IPS-20b (cell line): Measurements from ENCODE around the gene ZBTB39.
"Not testable (repeated sequence)": the region's sequence is repeated elsewhere in the genome, so short reads cannot be mapped to it uniquely, and the experiment has no call there.

Source experiments
- H3K27ac ChIP-seq: one replicate; pipeline ENCODE4 v1.5.1; 2013; ENCODE audit warnings: low read length
- H3K27me3 ChIP-seq: 2 replicates; pipeline ENCODE4 v1.6.1; 2013; ENCODE audit warnings: mild to moderate bottlenecking, low read length, inconsistent platforms; ENCODE audit not compliant: insufficient read depth
- H3K36me3 ChIP-seq: 2 replicates; pipeline ENCODE4 v1.6.1; 2013; ENCODE audit warnings: low read depth, mild to moderate bottlenecking, inconsistent platforms, low read length, moderate library complexity; ENCODE audit not compliant: insufficient read depth
- H3K4me1 ChIP-seq: 2 replicates; pipeline ENCODE4 v1.6.1; 2013; ENCODE audit warnings: mild to moderate bottlenecking, control low read depth, inconsistent platforms, low read length, moderate library complexity; ENCODE audit not compliant: insufficient read depth
- H3K4me3 ChIP-seq: 2 replicates; pipeline ENCODE4 v1.5.1; 2013; ENCODE audit warnings: mild to moderate bottlenecking, low read length, inconsistent platforms
- H3K9ac ChIP-seq: 2 replicates; pipeline ENCODE4 v1.6.1; 2013; ENCODE audit warnings: low read depth, mild to moderate bottlenecking, inconsistent platforms, low read length, moderate library complexity
- H3K9me3 ChIP-seq: 2 replicates; pipeline ENCODE4 v1.6.1; 2013; ENCODE audit warnings: mild to moderate bottlenecking, low read depth, low read length, inconsistent platforms; ENCODE audit not compliant: insufficient read depth

The ZBTB39 gene

DNA sequence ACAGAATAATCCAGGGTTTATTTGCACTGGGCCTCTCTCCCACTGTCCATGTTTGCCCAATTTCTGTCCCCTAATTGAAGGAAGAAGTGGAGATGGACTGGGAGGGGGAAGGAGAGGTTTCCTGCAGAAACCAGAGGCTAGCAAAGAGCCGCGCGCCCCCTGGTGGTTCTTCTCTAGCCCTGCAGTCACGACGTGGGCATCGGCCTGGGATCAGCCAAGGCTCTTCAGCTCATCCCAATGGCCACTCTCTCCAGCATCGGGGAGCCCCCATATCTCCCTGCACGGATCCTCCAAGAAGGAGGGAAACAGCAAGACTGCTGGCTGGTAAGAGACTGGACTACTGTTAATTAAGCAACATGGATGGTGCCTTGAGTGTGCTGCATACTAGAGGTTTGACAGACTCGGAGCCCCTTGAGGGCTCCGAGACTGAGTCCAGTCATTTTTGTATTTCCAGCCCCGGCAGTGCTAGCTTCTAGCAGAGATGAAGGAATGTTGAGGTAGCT lies 18.7 kb downstream of the ZBTB39 start:
- Histone ChIP-seq H3K9ac (no peak overlapping the region), H3K4me3 (no peak overlapping the region; the same call in 1 of the 2 replicates)

DNA sequence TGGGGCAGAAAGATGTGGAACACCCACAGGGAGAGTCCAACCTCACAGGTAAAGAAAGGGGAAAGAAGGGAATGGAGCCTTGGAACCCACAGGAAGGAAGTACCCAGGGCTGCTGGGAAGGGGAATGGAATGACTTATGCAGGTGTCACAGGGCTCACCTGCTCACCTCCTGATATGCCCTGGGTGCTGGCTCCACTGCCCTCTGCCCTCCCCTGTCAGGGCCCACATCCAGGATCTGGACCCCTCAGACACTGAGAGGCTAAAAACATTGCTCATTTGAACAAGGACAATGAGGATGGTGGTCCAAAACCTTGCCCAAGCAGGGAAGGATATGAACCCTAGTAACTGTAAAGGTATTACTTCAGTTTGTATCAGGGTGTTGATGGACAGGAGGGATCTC lies 19.3 kb downstream of the ZBTB39 start:
- peaks cover 6% of the 10 kb centered on the region; the same call in 1 of the 2 replicates for H3K4me1 ChIP-seq

More for the DNA sequence above, 18.7 kb downstream of the ZBTB39 start:
- Histone ChIP-seq H3K9me3 (no peaks in the 10 kb centered on the region), H3K36me3 (no peaks in the 10 kb centered on the region), H3K27ac (no peak overlapping the region), H3K27me3 (no peaks in the 10 kb centered on the region), H3K4me1 (peaks cover 6% of the 10 kb centered on the region; the same call in 1 of the 2 replicates)

DNA sequence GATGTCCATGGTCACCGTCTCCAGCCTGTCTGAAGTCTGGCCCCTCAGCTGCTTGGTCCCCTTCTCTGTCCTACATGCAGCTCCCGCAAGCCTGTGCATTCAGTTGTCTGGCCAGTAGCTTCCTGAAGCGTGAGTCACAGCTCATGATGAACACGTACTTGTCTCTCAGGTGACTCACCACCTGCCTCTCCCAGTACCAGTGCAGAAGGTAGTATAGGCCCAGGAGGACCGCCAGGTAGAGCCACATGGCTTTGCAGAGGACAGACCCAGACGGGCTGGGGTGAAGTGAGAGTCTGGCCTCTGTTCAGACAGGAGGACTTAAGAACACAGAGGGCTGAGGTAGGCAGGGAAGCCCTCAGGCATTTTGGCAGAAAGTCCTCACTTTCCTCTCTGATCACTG lies 20.6 kb downstream of the ZBTB39 start:
- not testable (repeated sequence) for H3K9me3 ChIP-seq, H3K4me3 ChIP-seq, H3K36me3 ChIP-seq, H3K9ac ChIP-seq, H3K27ac ChIP-seq, H3K27me3 ChIP-seq, H3K4me1 ChIP-seq

More for the DNA sequence above, 19.3 kb downstream of the ZBTB39 start:
- H3K36me3 ChIP-seq, result no peaks in the 10 kb centered on the region
- H3K9me3 ChIP-seq, result no peaks in the 10 kb centered on the region
- no peak overlapping the region for H3K9ac ChIP-seq
- no peak overlapping the region for H3K4me3 ChIP-seq
- no peaks in the 10 kb centered on the region for H3K27me3 ChIP-seq
- no peak overlapping the region for H3K27ac ChIP-seq

DNA sequence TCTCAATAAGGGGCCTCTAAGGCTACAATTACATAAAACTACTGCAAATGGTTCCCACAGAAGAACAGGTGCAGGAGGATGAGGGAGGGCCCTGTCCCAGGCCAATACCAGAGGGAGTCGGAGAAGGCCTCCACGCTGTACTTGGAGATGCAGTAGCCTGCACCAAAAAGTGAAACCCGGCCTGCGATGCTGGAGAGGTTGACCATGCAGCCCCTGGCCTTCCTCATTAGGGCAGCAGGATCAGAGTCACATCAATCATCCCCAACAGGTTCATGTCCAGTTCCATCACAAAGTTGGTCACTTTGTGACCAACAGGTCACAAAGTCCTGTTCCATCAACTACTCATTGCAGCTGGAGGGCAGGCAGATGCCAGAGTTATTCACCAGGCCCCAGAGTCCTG lies 23.0 kb downstream of the ZBTB39 start:
- Histone ChIP-seq H3K4me3 (no peak overlapping the region), H3K9me3 (no peaks in the 10 kb centered on the region), H3K27ac (no peak overlapping the region), H3K9ac (no peak overlapping the region), H3K27me3 (no peaks in the 10 kb centered on the region), H3K36me3 (no peaks in the 10 kb centered on the region), H3K4me1 (peaks cover 6% of the 10 kb centered on the region; the same call in 1 of the 2 replicates)

DNA sequence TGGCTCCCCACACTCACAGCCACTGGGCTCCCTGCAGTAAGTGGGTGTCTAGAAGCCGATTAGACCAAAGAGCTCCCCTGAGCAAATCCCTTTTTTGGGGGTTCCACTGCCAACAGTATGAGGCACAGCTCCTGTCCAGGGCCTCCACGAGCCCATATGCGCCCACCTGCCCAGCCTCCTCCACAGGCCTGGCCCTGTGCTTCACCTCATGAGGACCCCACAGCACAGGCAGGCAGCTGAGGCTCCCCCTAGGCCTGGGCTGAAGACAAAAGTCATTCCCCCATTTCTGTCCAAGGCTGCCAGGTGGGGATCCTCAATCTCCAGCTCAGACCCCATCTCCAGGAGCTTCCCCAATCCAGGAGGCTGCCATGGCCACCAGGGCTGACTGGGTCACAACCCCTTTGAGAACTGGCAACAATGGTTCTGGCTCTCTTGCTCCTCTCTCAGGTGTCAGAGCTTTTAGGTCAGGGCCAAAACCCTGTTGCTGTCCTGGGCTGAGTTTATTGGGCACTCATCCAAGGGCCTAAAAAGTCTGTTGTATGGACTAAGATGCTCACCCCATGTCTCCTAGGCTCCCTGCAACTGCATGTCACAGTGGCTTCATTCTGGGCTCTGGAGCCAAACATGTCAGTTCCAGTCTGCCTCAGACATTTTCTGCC lies 23.6 kb downstream of the ZBTB39 start:
- not testable (repeated sequence) for H3K9me3 ChIP-seq, H3K27ac ChIP-seq, H3K36me3 ChIP-seq, H3K4me3 ChIP-seq, H3K27me3 ChIP-seq, H3K4me1 ChIP-seq, H3K9ac ChIP-seq

DNA sequence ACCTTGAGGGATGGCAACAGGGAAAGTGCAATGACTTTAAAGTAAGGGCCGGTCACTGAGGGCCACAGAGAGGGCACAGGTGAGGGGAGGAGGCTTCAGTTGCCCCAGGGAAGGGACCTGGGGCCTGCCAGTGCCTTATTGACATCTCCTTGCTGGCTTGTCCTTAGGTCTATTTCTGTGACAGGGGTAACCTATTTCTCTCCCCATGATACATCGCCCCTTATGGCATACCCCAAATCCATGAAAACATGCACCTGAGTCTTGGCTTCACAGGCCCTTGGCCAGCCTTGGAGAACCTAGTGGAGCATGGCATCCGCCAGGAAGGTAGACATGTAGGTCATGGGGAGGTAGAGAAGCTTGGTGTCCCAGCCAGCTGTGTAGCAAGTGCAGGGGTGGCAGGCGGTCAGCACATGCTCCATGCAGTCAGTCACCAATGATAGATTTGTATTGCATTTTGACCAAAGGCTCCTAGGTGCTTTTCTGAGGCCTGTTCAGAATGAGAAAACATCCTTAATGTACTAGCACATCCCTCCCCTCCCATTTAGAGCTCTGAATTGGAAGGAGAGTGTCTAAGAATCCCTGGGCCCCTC lies 25.3 kb downstream of the ZBTB39 start:
- Histone ChIP-seq H3K27me3 (no peaks in the 10 kb centered on the region), H3K9ac (no peak overlapping the region), H3K4me3 (no peak overlapping the region), H3K27ac (no peak overlapping the region), H3K4me1 (no peaks in the 10 kb centered on the region), H3K9me3 (no peaks in the 10 kb centered on the region), H3K36me3 (no peaks in the 10 kb centered on the region)

DNA sequence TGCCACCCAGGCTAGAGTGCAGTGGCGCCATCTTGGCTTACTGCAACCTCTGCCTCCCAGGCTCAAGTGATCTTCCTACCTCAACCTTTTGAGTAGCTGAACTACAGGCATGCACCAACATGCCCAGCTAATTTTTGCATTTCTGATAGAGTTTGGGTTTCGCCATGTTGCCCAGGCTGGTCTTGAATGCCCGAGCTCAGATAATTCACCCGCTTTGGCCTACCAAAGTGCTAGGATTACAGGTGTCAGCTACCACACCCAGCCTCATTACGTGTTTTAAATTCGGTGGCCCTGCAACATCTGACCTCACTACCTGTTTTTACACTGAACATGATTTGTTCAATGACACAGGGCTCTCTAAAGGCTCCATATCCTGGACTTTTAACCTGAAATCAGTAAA lies 26.1 kb downstream of the ZBTB39 start:
- H3K9me3 ChIP-seq, result no peaks in the 10 kb centered on the region
- no peaks in the 10 kb centered on the region for H3K27me3 ChIP-seq
- H3K4me1 ChIP-seq, result no peaks in the 10 kb centered on the region
- no peak overlapping the region for H3K4me3 ChIP-seq
- no peak overlapping the region for H3K27ac ChIP-seq
- H3K36me3 ChIP-seq, result no peaks in the 10 kb centered on the region
- H3K9ac ChIP-seq, result no peak overlapping the region

DNA sequence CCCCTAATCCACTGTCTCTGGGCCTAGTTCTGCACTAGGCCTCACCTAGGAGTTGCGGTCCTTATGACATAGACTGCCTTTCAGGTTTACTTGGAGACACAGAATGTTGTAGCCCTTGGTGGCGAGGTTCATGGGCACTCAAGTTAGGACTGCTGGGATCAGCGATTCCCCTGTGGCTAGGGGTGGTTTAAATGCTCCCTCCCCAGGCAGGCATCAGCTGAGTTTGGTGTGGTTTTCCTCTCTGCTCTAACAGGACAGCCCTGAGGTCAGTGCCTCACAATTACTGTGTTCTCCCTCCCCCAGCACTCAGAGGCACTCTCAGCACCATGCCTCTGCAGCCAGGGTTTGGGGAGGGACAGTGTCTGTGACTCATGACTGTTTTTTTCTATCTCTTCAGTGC lies 26.7 kb downstream of the ZBTB39 start:
- no peaks in the 10 kb centered on the region for H3K27me3 ChIP-seq
- H3K27ac ChIP-seq, result no peak overlapping the region
- no peak overlapping the region for H3K9ac ChIP-seq
- H3K4me1 ChIP-seq, result no peaks in the 10 kb centered on the region
- H3K9me3 ChIP-seq, result no peaks in the 10 kb centered on the region
- no peak overlapping the region for H3K4me3 ChIP-seq
- H3K36me3 ChIP-seq, result no peaks in the 10 kb centered on the region

DNA sequence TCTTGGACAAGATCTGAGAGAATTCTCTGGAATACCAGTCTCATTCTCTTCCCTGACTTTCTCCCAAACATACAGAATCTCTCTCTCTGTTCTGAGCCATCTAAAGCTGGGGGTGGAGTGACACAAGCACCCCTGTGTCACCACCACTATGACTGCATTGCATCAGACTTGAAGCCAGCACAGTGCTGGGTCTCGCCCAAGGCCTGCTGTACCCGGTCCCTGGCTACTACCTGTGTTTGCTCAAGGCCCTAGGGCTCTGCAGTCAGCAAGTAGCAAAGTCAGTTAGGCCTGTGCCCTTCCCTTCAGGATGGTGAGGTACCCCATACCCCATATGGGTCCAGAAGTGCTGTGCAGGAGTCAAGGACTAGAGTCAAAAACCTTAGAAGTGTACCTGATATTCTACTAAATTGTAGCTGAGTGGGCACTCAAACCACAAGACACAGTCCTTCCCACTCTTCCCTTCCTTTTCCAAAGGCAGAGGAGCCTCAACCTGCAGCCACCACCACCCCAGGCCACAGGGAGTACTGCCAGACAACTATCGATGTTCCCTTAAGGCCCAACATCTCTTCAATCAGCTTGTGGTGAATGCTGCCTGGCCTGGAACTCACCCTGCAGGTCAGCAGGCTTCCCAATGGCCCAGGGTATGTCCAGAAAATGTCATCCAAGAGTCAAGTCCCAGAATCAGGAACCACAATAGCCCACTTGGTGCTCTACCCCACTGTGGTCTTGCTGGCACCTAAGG lies 27.8 kb downstream of the ZBTB39 start:
- no peaks in the 10 kb centered on the region for H3K36me3 ChIP-seq
- H3K9ac ChIP-seq, result no peak overlapping the region
- H3K4me3 ChIP-seq, result no peak overlapping the region
- no peak overlapping the region for H3K27ac ChIP-seq
- no peaks in the 10 kb centered on the region for H3K27me3 ChIP-seq
- no peaks in the 10 kb centered on the region for H3K4me1 ChIP-seq
- no peaks in the 10 kb centered on the region for H3K9me3 ChIP-seq

DNA sequence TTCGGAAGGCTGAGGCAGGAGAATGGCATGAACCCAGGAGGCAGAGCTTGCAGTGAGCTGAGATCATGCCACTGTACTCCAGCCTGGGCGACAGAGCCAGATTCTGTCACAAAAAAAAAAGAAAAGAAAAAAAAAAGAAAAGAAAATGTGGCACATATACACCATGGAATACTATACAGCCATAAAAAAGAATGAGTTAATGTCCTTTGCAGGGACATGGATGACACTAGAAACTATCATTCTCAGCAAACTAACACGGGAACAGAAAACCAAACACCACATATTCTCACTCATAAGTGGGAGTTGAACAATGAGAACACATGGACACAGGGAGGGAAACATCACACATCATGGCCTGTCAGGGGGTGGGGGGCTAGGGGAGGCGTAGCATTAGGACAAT lies 29.0 kb downstream of the ZBTB39 start:
- H3K27ac ChIP-seq, H3K36me3 ChIP-seq, H3K27me3 ChIP-seq, H3K4me1 ChIP-seq, H3K4me3 ChIP-seq, H3K9ac ChIP-seq, H3K9me3 ChIP-seq: not testable (repeated sequence)

DNA sequence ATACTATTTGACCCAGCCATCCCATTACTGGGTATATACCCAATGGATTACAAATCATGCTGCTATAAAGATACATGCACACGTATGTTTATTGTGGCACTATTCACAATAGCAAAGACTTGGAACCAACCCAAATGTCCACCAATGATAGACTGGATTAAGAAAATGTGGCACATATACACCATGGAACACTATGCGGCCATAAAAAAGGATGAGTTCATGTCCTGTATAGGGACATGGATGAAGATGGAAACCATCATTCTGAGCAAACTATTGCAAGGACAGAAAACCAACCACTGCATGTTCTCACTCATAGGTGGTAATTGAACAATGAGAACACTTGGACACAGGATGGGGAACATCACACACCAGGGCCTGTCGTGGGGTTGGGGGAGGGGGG lies 32.1 kb downstream of the ZBTB39 start:
- H3K4me3 ChIP-seq, H3K27me3 ChIP-seq, H3K4me1 ChIP-seq, H3K9ac ChIP-seq, H3K36me3 ChIP-seq, H3K27ac ChIP-seq, H3K9me3 ChIP-seq: not testable (repeated sequence)

DNA sequence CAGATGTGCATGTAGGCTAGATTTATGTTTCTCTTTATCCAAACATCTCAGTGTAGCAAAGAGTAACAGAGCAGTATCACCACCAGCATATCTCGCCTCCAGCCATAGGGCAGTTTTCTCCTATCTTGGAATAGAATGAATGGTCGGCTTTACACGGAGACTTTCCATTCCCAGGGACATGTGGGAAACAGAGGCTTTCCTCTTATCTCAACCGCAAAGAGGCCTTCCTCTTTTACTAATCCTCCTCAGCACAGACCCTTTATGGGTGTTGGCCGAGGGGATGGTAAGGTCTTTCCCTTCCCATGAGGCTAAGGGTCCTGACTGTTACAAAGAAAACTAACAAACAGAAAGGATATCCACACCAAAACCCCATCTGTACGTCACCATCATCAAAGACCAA lies 37.4 kb downstream of the ZBTB39 start:
- H3K27me3 ChIP-seq, H3K9ac ChIP-seq, H3K36me3 ChIP-seq, H3K4me1 ChIP-seq, H3K9me3 ChIP-seq, H3K27ac ChIP-seq, H3K4me3 ChIP-seq: not testable (repeated sequence)
